Calu3 (cell line): Measurements from ENCODE around the gene HNRNPH1. TPM values are rescaled to one million over a fixed set of nuclear protein-coding genes. Genes with fewer than 3 reads are reported as not detected.

ENCODE experiments used
- BruUV-seq: library from RNA; stranded (reverse); fragments of 400-500 nt; replicated peaks from 2 replicates; lab custom pipeline; 2021; lab: Mats Ljungman, UMichigan
- CTCF ChIA-PET: fragments of 300-600 bp; sonication (Branson Sonifier 250); formaldehyde crosslinking; loops from one replicate; lab custom pipeline; 2022; ENCODE audit warnings: antibody characterized with exemption; lab: Charles Lee
- DNase-seq: peaks from one replicate; pipeline ENCODE4 v3.0.0; 2022
- H3K27ac Mint-ChIP-seq: one replicate; pipeline ENCODE4 v1.8.0; 2022; ENCODE audit warnings: mixed read lengths; ENCODE audit not compliant: unreplicated experiment
- H3K27me3 Mint-ChIP-seq: one replicate; pipeline ENCODE4 v1.8.0; 2022; ENCODE audit warnings: mixed read lengths; ENCODE audit not compliant: unreplicated experiment
- H3K36me3 Mint-ChIP-seq: one replicate; pipeline ENCODE4 v1.8.0; 2022; ENCODE audit warnings: mild to moderate bottlenecking, moderate library complexity, mixed read lengths; ENCODE audit not compliant: insufficient read depth, unreplicated experiment
- H3K4me1 Mint-ChIP-seq: one replicate; pipeline ENCODE4 v1.8.0; 2022; ENCODE audit warnings: mild to moderate bottlenecking, low read depth, mixed read lengths; ENCODE audit not compliant: unreplicated experiment
- H3K4me3 Mint-ChIP-seq: one replicate; pipeline ENCODE4 v1.8.0; 2022; ENCODE audit warnings: mild to moderate bottlenecking, low read depth, moderate library complexity, mixed read lengths; ENCODE audit not compliant: unreplicated experiment
- H3K9me3 Mint-ChIP-seq: one replicate; pipeline ENCODE4 v1.8.0; 2022; ENCODE audit warnings: low read depth, mixed read lengths; ENCODE audit not compliant: unreplicated experiment
- CTCF ChIP-seq: fragments of 200-600 bp; IDR thresholded peaks from one replicate; pipeline ENCODE4 v1.8.0; 2022; ENCODE audit warnings: antibody characterized with exemption; ENCODE audit not compliant: unreplicated experiment
- intact Hi-C: fragments of 100-400 bp; cut with micrococcal nuclease; formaldehyde crosslinking; loops from one replicate; pipeline ENCODE4 v1.10.0; 2022; ENCODE audit not compliant: unreplicated experiment
- total RNA-seq: library from RNA; stranded (reverse); gene quantifications from 2 replicates; pipeline ENCODE4 v1.2.3, GENCODE V29; 2022

HNRNPH1 gene
- total RNA-seq, 1 experiment from 2014 or later = 870 TPM

- Mint-ChIP-seq H3K36me3 (peaks cover 45% of the 10 kb centered on the region), H3K27me3 (no peaks in the 10 kb centered on the region), H3K27ac (no peak overlapping the region), H3K4me3 (no peak overlapping the region), H3K4me1 (no peaks in the 10 kb centered on the region), H3K9me3 (no peaks in the 10 kb centered on the region)
- CTCF ChIA-PET = no interaction called here
- BruUV-seq = no TSS peak
- no peak for TF ChIP-seq CTCF
- DNase-seq = no peak
- intact Hi-C loops = no loop called here
Measured at GRCh38 chr5:179577286-179577960, 46.0 kb downstream of the HNRNPH1 start.

- no peak for TF ChIP-seq CTCF
- CTCF ChIA-PET = no interaction called here
- H3K9me3 Mint-ChIP-seq = no peaks in the 10 kb centered on the region
- DNase-seq = no peak
- H3K27ac Mint-ChIP-seq = no peak overlapping the region
- no TSS peak for BruUV-seq
- intact Hi-C loops = no loop called here
- H3K4me1 Mint-ChIP-seq = no peaks in the 10 kb centered on the region
- H3K27me3 Mint-ChIP-seq = no peaks in the 10 kb centered on the region
- peaks cover 41% of the 10 kb centered on the region for H3K36me3 Mint-ChIP-seq
- no peak overlapping the region for H3K4me3 Mint-ChIP-seq
Measured at GRCh38 chr5:179572386-179572785, 51.1 kb downstream of the HNRNPH1 start.

GRCh38 chr5:179568721-179569120, 54.8 kb downstream of the HNRNPH1 start:
- peaks cover 45% of the 10 kb centered on the region for H3K36me3 Mint-ChIP-seq
- no peaks in the 10 kb centered on the region for H3K27me3 Mint-ChIP-seq
- CTCF ChIA-PET = no interaction called here
- no peak overlapping the region for H3K27ac Mint-ChIP-seq
- no peak for TF ChIP-seq CTCF
- H3K4me3 Mint-ChIP-seq = no peak overlapping the region
- DNase-seq = no peak
- BruUV-seq = no TSS peak
- no peaks in the 10 kb centered on the region for H3K4me1 Mint-ChIP-seq
- intact Hi-C loops = no loop called here
- no peaks in the 10 kb centered on the region for H3K9me3 Mint-ChIP-seq

- peaks cover 50% of the 10 kb centered on the region for H3K36me3 Mint-ChIP-seq
- H3K9me3 Mint-ChIP-seq = no peaks in the 10 kb centered on the region
- CTCF ChIA-PET = interaction anchor here (0.7 kb wide), 1 partner anchor 239 kb away, joined by 4 read pairs; no protein-coding TSS in a partner anchor
- H3K4me3 Mint-ChIP-seq = no peak overlapping the region
- no peaks in the 10 kb centered on the region for H3K4me1 Mint-ChIP-seq
- DNase-seq = no peak
- no peaks in the 10 kb centered on the region for H3K27me3 Mint-ChIP-seq
- intact Hi-C loops = no loop called here
- no peak for TF ChIP-seq CTCF
- no TSS peak for BruUV-seq
- no peak overlapping the region for H3K27ac Mint-ChIP-seq
Measured at GRCh38 chr5:179564526-179564925, 58.9 kb downstream of the HNRNPH1 start.

Other genes with a start within 250 kb of the HNRNPH1 start
- 41.2 and 41.5 TPM in 2 replicates for gene RUFY1, start 73.1 kb downstream of the HNRNPH1 start, total RNA-seq
- not detected in 2 replicates for gene CBY3, start 57.4 kb upstream of the HNRNPH1 start, total RNA-seq
- gene CANX, start 75.3 kb upstream of the HNRNPH1 start, total RNA-seq = 1,253 and 1,434 TPM in 2 replicates
- 37.0 and 38.5 TPM in 2 replicates for gene MAML1, start 109.2 kb upstream of the HNRNPH1 start, total RNA-seq
- 2.2 and 4.9 TPM in 2 replicates for gene LTC4S, start 170.3 kb upstream of the HNRNPH1 start, total RNA-seq
- 610 and 613 TPM in 2 replicates for gene MGAT4B, start 183.2 kb upstream of the HNRNPH1 start, total RNA-seq
- gene SQSTM1, start 197.2 kb upstream of the HNRNPH1 start, total RNA-seq = 1,023 and 1,145 TPM in 2 replicates
- 41.5 and 47.1 TPM in 2 replicates for gene MRNIP, start 235.1 kb upstream of the HNRNPH1 start, total RNA-seq